HG02840 (cell line): ENCODE results near the gene IRF7.

ENCODE experiments used
- ATAC-seq: cut with Tn5 transposase; IDR thresholded peaks from one replicate; pipeline ENCODE4 v1.9.1; 2021; ENCODE audit warnings: mild to moderate bottlenecking, moderate library complexity, moderate number of reproducible peaks; ENCODE audit not compliant: unreplicated experiment, low FRiP score

The IRF7 gene

GRCh38 chr11:641806-642370 is 26.1 kb upstream of the IRF7 start:
- ATAC-seq = no peak

- no peak for ATAC-seq
Observed at GRCh38 chr11:640021-640706, 24.4 kb upstream of the IRF7 start.

- no peak for ATAC-seq
Observed at GRCh38 chr11:639332-639955, 23.7 kb upstream of the IRF7 start.

DNA sequence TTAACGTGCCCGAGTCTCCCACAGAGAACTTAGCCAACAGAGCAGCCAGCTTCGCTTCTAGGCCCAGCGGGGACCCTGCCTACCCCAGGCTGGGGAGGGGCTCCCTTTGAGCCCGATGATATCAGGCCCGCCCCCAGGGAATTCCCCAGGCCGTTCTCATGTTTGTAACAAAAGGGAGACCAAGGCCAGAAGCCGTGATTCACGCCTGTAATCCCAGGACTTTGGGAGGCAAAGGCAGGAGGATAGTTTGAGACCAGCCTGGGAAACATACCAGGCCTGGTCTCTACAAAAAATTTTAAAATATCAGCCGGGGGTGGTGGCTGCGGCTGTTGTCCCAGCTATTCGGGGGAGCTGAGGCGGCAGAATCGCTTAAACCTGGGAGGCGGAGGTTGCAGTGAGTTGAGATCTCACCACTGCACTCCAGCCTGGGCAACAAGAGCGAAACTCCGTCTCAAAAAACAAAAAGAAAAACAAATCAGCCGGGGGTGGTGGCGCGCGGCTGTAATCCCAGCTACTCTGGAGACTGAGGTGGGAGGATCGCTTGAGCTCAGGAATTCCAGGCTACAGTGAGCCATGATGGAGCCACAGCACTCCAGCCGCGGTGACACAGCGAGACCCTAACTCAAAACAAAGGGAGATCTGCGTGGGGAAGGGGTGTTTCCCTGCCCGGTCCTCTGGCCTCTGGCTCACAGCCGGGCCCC is 23.0 kb upstream of the IRF7 start:
- no peak for ATAC-seq

GRCh38 chr11:637593-638521 is 22.1 kb upstream of the IRF7 start:
- ATAC-seq = no peak

DNA sequence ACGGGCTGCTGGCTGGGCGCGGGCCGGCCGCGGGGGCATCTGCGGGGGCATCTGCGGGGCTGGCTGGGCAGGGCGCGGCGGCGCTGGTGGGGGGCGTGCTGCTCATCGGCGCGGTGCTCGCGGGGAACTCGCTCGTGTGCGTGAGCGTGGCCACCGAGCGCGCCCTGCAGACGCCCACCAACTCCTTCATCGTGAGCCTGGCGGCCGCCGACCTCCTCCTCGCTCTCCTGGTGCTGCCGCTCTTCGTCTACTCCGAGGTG is 21.5 kb upstream of the IRF7 start:
- no peak for ATAC-seq

GRCh38 chr11:636511-637332 is 21.0 kb upstream of the IRF7 start, which contains the start of gene DRD4:
TSS of gene DRD4 (plus strand) at chr11:637269. CDS start at chr11:637305, 36 bp downstream.
- ATAC-seq = no peak

- ATAC-seq = no peak
Observed at GRCh38 chr11:635945-636510, 20.3 kb upstream of the IRF7 start.

- ATAC-seq = no peak
Observed at GRCh38 chr11:630871-631270, 15.1 kb upstream of the IRF7 start.

GRCh38 chr11:629237-629583 is 13.5 kb upstream of the IRF7 start:
- ATAC-seq = no peak

- ATAC-seq = no peak
Observed at GRCh38 chr11:628056-628455, 12.3 kb upstream of the IRF7 start.

DNA sequence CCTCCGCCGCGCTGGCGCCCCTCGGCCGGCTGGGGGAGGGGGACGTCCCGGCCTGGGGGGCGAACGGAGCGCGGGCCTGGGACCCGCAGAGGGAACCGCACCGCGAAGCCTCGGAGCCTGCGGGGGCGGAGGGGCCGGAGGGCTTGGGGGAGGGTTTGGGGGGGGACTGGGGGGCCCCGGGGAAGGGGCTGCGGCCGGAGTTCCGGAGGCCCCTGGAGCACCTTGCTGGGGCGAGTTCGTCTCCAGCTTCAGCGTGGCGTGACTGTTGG is 11.5 kb upstream of the IRF7 start:
- ATAC-seq = no peak

- ATAC-seq = no peak
Observed at GRCh38 chr11:626475-627307, 10.9 kb upstream of the IRF7 start, which contains the start of gene SCT. TSS of gene SCT (minus strand) at chr11:627181. CDS start at chr11:627143, 38 bp downstream.

- no peak for ATAC-seq
Observed at GRCh38 chr11:625636-626268, 10.0 kb upstream of the IRF7 start.

DNA sequence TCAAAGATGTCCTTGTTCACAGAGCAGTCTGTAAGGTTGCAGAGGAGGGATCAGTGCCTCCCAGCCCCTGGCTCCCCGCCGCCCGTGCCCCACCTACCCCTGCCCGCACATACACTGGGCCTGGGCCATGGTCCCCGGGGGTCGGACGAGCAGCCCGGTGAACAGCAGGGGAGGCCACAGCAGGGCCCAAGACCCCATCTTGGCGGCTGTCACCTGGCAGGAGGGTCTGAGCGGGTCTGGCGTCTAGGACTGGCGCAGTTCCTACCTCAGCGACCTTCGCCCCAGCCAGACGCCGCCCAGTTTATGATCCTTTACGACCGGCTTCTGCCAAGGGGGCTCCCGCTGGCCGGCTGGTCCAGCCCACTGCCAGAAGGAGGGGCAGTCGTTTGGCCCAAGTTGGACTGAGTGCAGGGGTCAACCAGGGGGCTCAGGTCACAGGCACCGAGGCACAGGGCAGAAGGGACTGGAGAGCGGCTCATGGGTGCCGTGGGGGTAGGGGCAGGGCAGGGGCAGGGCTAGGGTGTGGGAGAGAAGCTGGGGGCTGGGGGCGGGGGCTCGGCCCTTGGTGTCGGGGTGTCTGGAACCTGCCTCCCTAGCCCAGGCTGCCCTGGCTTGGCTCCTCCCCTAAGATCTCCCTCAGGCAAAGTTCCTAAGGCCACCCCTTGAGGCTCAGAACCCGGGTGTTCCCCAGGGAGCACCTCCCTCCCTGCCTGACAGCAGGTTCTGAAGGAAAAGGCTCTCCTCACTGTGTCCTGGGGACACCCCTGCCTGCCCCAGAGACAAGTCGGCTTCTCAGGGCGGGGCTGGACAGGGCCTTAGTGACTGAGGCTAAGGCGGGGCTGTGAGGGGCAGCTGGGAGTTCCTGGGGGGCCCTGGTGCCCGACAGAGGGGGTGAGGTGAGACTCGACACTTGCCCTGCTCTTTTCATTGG is 9.2 kb upstream of the IRF7 start, which contains the start of gene CDHR5:
Gene CDHR5, minus strand, starts transcription at position 251 of the 931 bp plus-strand sequence. Its CDS starts 53 bp downstream, at position 198.
- no peak for ATAC-seq

- ATAC-seq = no peak
Observed at GRCh38 chr11:623999-624704, 8.4 kb upstream of the IRF7 start.
